ENCODE results near the gene SPTBN2.

Gene SPTBN2

GRCh38 chr11:66637557-66638176 is 91.3 kb downstream of the SPTBN2 start:
- DNase-seq = no peak

GRCh38 chr11:66636411-66636810 is 92.6 kb downstream of the SPTBN2 start:
- no peak for DNase-seq
